GM19328 (cell line): ENCODE measurements around the gene IGFLR1.
A peak's percentile ranks its signal among the peaks of the same experiment; 100 is the strongest.

ENCODE experiments used
- ATAC-seq: cut with Tn5 transposase; IDR thresholded peaks from one replicate; pipeline ENCODE4 v1.9.1; 2021; ENCODE audit warnings: mild to moderate bottlenecking, moderate library complexity; ENCODE audit not compliant: unreplicated experiment

Gene IGFLR1

DNA sequence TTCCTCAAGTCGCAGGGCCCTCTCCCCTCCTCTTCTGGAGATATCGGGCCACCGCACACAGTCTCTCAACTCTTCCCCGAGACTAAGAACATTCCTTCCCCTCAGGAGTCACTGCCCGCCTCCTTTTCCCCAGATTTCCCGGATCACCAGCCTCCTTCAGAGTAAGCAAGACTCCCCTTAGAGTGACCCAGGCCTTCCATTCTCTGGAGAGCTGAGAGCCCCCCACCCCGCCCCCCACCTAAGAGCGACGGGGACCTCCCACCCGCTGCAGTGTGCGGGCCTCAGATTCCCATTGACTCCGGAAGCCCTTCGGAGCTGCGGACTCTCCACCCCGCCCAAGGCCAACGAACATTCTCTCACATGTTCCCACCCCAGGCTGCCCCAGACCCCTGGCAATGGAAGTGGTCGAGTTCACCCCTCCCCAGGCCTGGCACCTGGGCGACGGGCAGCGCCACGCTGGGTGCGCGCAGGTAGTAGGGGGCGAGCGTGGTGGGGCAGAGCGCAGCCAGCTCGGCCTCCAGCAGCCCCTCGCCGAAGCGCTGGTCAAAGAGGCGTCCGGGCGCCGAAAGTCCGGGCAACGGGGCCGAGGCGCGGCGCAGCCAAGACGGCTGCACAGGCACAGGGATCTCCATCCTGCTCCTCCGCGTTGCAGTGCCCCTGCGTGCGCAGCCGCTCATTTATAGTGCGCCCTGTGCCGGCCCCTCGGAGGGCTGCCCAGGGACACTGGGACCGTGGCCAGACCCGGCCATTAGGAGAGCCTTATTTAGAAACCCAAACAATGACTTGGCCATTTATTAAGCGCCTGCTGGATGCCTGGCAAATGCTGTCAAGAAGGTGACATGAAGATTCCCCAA, 14.4 kb upstream of the IGFLR1 start, which contains the start of gene HSPB6:
Gene HSPB6 (minus strand): TSS at position 653 of the 854 bp plus-strand sequence. CDS start 21 bp downstream, at position 632.
- ATAC-seq = no peak

- no peak for ATAC-seq
These were observed 13.5 kb upstream of the IGFLR1 start for GRCh38 chr19:35755550-35756376.

GRCh38 chr19:35755131-35755549, 12.9 kb upstream of the IGFLR1 start:
- ATAC-seq = no peak

GRCh38 chr19:35754370-35755130, 12.3 kb upstream of the IGFLR1 start:
- ATAC-seq = no peak

DNA sequence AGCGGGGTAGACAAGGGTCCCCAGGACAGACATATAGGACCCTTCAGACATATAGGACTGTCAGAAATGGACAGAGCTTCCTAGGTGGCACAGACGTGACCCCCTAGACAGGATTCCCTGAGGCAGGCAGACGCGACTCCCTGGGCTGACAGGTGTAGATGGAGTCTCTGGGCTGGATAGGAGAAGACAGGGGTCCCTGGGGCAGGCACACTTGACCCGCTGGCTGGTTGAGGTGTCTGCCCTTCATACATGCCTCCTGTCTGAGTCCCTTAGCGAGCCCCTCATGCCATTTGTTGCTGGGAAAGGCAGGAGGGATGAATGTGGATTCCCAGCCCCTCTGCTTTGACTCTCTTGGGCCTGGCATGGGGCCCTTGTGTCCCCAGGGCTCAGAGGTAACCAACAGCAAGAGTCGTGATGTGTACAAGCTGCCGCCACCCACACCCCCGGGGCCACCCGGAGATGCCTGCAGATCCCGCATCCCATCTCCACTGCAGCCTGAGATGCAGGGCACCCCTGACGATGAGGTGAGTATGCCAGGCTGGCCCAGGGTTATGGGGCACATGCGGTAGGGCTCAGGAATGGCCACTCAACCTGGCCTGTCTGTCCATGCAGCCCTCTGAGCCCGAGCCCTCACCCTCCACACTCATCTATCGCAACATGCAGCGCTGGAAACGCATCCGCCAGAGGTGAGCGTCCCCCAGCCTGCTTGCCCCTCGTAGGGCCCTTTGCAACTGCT, 11.6 kb upstream of the IGFLR1 start:
- no peak for ATAC-seq

DNA sequence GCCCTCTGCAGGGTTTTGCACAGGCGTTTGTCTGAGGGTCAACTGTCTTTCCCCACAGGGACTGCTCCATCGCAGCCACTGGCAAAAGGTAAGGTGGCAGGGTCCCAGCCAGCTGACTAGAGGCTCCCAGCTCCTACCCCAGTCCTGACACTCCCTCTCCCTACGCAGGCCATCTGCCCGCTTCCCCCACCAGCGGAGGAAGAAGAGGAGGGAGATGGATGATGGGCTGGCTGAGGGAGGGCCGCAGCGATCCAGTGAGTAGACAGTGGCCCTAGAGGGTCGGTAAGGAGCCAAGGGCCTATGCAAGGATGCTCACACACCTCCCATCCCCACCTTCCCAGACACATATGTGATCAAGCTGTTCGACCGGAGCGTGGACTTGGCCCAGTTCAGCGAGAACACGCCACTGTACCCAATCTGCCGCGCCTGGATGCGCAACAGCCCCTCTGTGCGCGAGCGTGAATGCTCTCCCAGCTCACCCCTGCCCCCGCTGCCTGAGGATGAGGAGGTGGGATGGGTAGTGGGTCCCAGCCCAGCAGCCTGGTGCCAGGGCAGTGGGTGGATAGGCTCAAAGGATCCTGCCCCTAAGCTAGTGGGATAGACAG, 10.6 kb upstream of the IGFLR1 start:
- no peak for ATAC-seq

GRCh38 chr19:35751839-35752745, 9.8 kb upstream of the IGFLR1 start:
- ATAC-seq = no peak

DNA sequence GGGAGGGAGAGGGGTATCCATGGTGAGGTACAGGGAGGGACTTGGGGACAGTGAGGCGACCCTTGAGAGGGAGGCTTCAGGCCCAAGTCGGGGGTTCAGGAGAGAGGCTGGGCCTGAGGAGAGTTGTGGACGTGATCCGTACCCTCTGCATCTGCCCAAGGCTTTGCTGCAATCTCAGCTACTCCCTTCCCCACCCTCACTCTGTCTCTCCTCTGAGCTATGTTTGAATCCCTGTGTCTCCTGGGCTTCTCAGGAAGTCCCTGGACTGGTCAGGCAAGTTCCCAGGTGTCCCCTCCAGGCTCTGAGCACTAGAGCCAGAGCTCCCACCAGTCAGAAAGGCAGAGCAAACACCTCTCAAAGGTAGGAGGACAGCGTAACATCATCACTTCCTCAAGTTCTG, 7.9 kb upstream of the IGFLR1 start:
- no peak for ATAC-seq

GRCh38 chr19:35748106-35749020, 6.1 kb upstream of the IGFLR1 start, which contains the start of gene LIN37:
Gene LIN37 (plus strand): TSS chr19:35748576. CDS start chr19:35748725, 149 bp downstream.
- ATAC-seq = peak; percentile 72

DNA sequence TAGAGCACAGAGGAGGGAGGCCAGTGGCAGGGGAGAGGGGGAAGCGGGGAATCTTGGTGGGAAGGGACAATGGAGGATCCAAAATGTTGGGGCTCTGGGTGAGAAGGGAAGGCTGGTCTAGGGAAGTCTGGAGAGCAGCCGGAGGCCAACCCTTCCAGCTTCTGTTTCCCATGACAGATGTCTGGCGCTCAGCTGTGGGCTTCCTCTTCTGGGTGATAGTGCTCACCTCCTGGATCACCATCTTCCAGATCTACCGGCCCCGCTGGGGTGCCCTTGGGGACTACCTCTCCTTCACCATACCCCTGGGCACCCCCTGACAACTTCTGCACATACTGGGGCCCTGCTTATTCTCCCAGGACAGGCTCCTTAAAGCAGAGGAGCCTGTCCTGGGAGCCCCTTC, 4.3 kb upstream of the IGFLR1 start:
- no peak for ATAC-seq

DNA sequence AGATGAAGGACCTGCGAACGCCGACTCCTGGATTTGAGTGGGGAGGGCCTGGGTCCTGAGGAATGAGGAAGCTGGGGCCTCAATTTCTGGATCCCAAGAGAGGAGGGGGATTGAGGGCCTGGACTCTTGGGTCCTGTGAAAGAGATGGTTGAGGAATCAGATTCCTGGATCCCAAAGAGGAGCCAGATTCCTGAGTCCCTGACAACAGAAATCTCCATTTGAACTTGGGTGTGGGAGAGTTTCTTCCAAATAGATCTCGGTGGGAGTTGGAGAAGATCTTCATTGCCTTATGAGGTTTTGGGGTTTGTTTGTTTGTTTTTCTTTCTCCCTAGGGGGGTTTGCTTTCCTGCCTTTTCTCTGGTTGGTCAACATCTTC, 3.8 kb upstream of the IGFLR1 start:
- no peak for ATAC-seq

DNA sequence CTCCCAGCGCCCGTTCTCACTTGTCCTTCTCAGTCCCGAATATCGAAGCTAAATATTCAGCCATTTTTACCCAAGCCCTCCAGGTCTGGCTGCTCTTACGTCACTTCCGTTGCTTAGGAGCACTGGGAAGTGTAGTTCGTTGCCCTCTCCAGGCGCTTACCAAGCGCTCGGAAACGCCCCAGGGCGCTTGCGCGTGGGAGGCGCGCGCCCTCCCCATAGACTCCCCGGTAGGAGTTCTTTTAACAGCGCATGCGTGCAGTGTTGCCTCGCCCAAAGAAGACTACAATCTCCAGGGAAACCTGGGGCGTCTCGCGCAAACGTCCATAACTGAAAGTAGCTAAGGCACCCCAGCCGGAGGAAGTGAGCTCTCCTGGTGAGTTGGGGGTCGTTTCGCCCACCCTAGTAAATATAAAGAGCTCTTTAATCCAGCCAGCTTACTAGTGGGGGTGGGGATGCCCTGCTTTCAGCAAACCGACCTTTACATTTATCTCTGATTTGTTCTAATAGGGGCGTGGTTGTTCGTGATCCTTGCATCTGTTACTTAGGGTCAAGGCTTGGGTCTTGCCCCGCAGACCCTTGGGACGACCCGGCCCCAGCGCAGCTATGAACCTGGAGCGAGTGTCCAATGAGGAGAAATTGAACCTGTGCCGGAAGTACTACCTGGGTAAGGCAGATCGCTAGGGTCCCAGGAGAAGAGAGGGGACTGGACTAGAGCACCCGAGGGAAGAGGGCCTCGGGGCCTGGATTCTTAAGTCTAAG, 3.3 kb upstream of the IGFLR1 start, which contains the start of the genes PSENEN and U2AF1L4:
Gene PSENEN (plus strand): TSS at position 324 of the 759 bp plus-strand sequence. CDS start 280 bp downstream, at position 604.
Gene U2AF1L4 (minus strand): TSS at position 91 of the 759 bp plus-strand sequence. CDS start 27 bp downstream, at position 64.
- ATAC-seq = peak; percentile 37

DNA sequence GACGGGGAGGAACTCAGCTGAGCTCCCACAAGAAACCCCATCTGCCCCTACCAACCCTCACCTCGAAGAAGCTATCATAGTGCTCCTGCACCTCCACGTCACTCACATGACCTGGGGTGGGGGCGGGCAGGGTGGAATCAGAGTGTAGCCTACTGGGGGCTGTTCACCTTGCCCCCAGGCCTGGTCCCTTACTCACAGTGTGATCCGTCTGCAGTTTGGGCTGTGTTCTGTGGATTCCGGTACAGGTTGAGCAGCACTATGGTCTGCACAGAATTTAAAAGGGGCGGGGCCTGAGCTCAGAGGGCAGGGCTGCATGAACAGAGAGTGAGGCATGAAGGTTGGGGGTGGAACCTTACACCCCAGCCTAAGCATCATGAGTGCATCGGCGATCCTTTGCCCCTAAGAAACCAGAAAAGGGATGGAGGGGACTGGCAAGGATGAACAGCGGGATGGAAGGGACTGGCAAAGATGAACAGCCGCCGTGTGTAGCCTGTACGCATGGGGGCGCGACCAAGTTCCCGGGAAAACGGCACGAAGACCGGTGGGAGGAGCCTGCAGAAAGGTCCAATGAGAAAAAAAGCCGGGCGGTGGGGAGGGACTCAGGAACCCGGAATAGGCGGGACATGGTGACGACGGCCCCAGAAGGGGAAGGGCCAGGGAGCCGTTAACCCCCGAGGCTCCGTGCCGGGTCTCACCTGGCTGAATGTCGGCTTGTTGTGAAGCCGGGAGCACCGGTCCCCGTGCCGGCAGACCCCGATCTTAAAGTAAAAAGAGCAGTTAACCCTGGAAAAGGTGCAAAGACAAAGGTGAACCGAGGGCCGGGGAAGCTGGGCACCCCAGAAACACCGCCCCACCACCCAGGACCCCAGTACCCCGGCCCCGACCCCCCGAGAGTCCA, 2.4 kb upstream of the IGFLR1 start:
- ATAC-seq = no peak

GRCh38 chr19:35743640-35744429, 1.6 kb upstream of the IGFLR1 start:
- no peak for ATAC-seq

DNA sequence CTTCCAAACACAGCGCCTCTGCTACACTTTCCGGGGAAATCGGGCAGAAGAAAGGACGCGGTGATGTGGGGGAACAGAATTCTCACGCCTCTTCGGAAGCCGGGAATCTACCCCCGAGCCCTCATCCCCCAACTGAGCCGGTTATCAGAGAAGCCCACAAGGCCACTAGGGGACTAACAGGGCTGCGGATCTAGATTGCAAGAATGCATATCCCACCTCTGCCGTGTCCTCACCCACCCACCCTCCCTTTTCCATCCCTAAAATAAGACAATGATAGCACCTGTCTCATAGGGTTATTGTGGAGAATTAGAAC, 1.1 kb downstream of the IGFLR1 start:
- ATAC-seq = no peak
